GM23338 (cell line): ENCODE data around the gene TAAR6. TPM values are rescaled to one million over a fixed set of nuclear protein-coding genes. Genes with fewer than 3 reads are reported as not detected.

Experiments used
- ATAC-seq: fragments of 200-7000 bp; cut with Tn5 transposase; 3 replicates; pipeline ENCODE4 v1.9.1; 2020
- DNase-seq: peaks from one replicate; pipeline ENCODE4 v3.0.0-alpha.2; 2015; ENCODE audit warnings: low spot score
- H2AFZ ChIP-seq: fragments of 200-600 bp; sonication (generic); 2 replicates; pipeline ENCODE4 v1.8.0; 2016; ENCODE audit warnings: antibody characterized with exemption, mild to moderate bottlenecking, moderate library complexity
- H3F3A ChIP-seq: fragments of 200-600 bp; sonication (generic); replicated peaks from 2 replicates; pipeline ENCODE4 v1.8.0; 2017; ENCODE audit warnings: antibody characterized with exemption, mixed run types, low read depth
- H3K27ac ChIP-seq: fragments of 200-600 bp; sonication (generic); 2 replicates; pipeline ENCODE4 v1.6.1; 2016; ENCODE audit warnings: low read depth
- H3K27me3 ChIP-seq: fragments of 200-600 bp; sonication (generic); 2 replicates; pipeline ENCODE4 v1.8.0; 2016; ENCODE audit warnings: mild to moderate bottlenecking, mixed run types, moderate library complexity; ENCODE audit not compliant: insufficient read depth
- H3K36me3 ChIP-seq: fragments of 200-600 bp; sonication (generic); 2 replicates; pipeline ENCODE4 v1.8.0; 2016; ENCODE audit warnings: mild to moderate bottlenecking; ENCODE audit not compliant: insufficient read depth
- H3K4me1 ChIP-seq: fragments of 200-600 bp; sonication (generic); 2 replicates; pipeline ENCODE4 v1.8.0; 2016; ENCODE audit warnings: mild to moderate bottlenecking, moderate library complexity; ENCODE audit not compliant: insufficient read depth
- H3K4me2 ChIP-seq: fragments of 200-600 bp; sonication (generic); 2 replicates; pipeline ENCODE4 v1.7.1; 2017; ENCODE audit warnings: mixed run types
- H3K4me3 ChIP-seq: fragments of 200-600 bp; sonication (generic); 2 replicates; pipeline ENCODE4 v1.6.1; 2016; ENCODE audit warnings: mixed run types
- H3K79me2 ChIP-seq: fragments of 200-600 bp; sonication (generic); replicated peaks from 2 replicates; pipeline ENCODE4 v1.8.0; 2017; ENCODE audit warnings: mild to moderate bottlenecking; ENCODE audit not compliant: insufficient read depth
- H3K9me2 ChIP-seq: fragments of 200-600 bp; sonication (generic); 2 replicates; pipeline ENCODE4 v1.8.0; 2017; ENCODE audit not compliant: insufficient read depth
- H4K20me1 ChIP-seq: fragments of 200-600 bp; sonication (generic); replicated peaks from 2 replicates; pipeline ENCODE4 v1.8.0; 2017; ENCODE audit warnings: mild to moderate bottlenecking; ENCODE audit not compliant: insufficient read depth
- H3K27ac Mint-ChIP-seq: 2 replicates; pipeline ENCODE4 v1.8.0; 2020; ENCODE audit warnings: inconsistent platforms, mild to moderate bottlenecking, moderate library complexity, mixed read lengths
- H3K27me3 Mint-ChIP-seq: 3 replicates; pipeline ENCODE4 v1.8.0; 2022; ENCODE audit warnings: low read depth, mild to moderate bottlenecking, moderate library complexity, mixed read lengths, inconsistent platforms; ENCODE audit not compliant: insufficient read depth, poor library complexity
- H3K36me3 Mint-ChIP-seq: 3 replicates; pipeline ENCODE4 v1.8.0; 2021; ENCODE audit warnings: low read depth, mild to moderate bottlenecking, inconsistent platforms, moderate library complexity, mixed read lengths
- H3K4me1 Mint-ChIP-seq: 3 replicates; pipeline ENCODE4 v1.8.0; 2020; ENCODE audit warnings: mild to moderate bottlenecking, inconsistent platforms, mixed read lengths
- H3K4me3 Mint-ChIP-seq: 3 replicates; pipeline ENCODE4 v1.8.0; 2021; ENCODE audit warnings: moderate library complexity, mild to moderate bottlenecking, inconsistent platforms, mixed read lengths
- H3K9me3 Mint-ChIP-seq: 3 replicates; pipeline ENCODE4 v1.8.0; 2020; ENCODE audit warnings: moderate library complexity, mild to moderate bottlenecking, inconsistent platforms, mixed read lengths
- CREB1 ChIP-seq: fragments of 250-450 bp; sonication (Bioruptor Pico); IDR thresholded peaks from 2 replicates; pipeline ENCODE4 v1.5.0; 2020; ENCODE audit warnings: low read depth, mild to moderate bottlenecking, moderate library complexity
- EZH2 ChIP-seq: fragments of 200-600 bp; sonication (generic); IDR thresholded peaks from one replicate; pipeline ENCODE4 v1.8.0; 2017; ENCODE audit warnings: antibody characterized with exemption, mild to moderate bottlenecking, low read depth; ENCODE audit not compliant: unreplicated experiment
- EZH2phosphoT487 ChIP-seq: fragments of 200-600 bp; sonication (generic); IDR thresholded peaks from one replicate; pipeline ENCODE4 v1.8.1; 2018; ENCODE audit warnings: antibody characterized with exemption; ENCODE audit not compliant: unreplicated experiment
- JUNB ChIP-seq: IDR thresholded peaks from one replicate; pipeline ENCODE4 v1.6.1; 2016; ENCODE audit warnings: antibody characterized with exemption; ENCODE audit not compliant: unreplicated experiment
- NANOG ChIP-seq: IDR thresholded peaks from 2 replicates; pipeline ENCODE4 v1.6.1; 2016; ENCODE audit warnings: antibody characterized with exemption, borderline replicate concordance
- POLR2AphosphoS5 ChIP-seq: IDR thresholded peaks from 2 replicates; pipeline ENCODE4 v1.6.1; 2016; ENCODE audit warnings: antibody characterized with exemption, low read depth
- STAT1 ChIP-seq: IDR thresholded peaks from one replicate; pipeline ENCODE4 v1.6.1; 2016; ENCODE audit warnings: antibody characterized with exemption; ENCODE audit not compliant: unreplicated experiment
- ZNF114 ChIP-seq: fragments of 250-450 bp; sonication (Bioruptor Pico); IDR thresholded peaks from 2 replicates; pipeline ENCODE4 v1.5.0; 2020; ENCODE audit warnings: mild to moderate bottlenecking, moderate library complexity
- ZNF331 ChIP-seq: fragments of 250-450 bp; sonication (Bioruptor Pico); IDR thresholded peaks from 2 replicates; pipeline ENCODE4 v1.5.0; 2020; ENCODE audit warnings: low read depth, mild to moderate bottlenecking, moderate library complexity
- long read RNA-seq: library from polyadenylated mRNA; unstranded; transcript quantifications from one replicate; pipeline ENCODE4 v2.0.0, GENCODE V29; 2020; ENCODE audit not compliant: unreplicated experiment
- polyA plus RNA-seq: library from polyadenylated mRNA; unstranded; fragments of >200 nt; fragmentation: Nextera tagmentation; extraction: Ambion mirVana; gene quantifications from 2 replicates; pipeline ENCODE4 v1.2.1, GENCODE V29; 2016
- total RNA-seq: library from RNA; depleted of rRNA; stranded (reverse); fragments of >200 nt; shearing (Covaris generic); gene quantifications from 2 replicates; pipeline ENCODE4 v1.2.3, GENCODE V29; 2014; rRNA removed
- TF ChIP-seq, protein P1 (sequence below), 2 experiments: fragments of 200-600 bp in 1 of 2; sonication (generic) in 1 of 2; conservative IDR thresholded peaks; 2 replicates each; pipeline versions ENCODE4 v1.5.1 to v1.6.1; 2016 to 2017; ENCODE audit warnings: antibody characterized with exemption in 2 of 2, low read depth in 2 of 2, mild to moderate bottlenecking in 2 of 2, moderate library complexity in 1 of 2
- TF ChIP-seq, protein P2 (sequence below): IDR thresholded peaks from 2 replicates; pipeline ENCODE4 v1.6.1; 2016; ENCODE audit warnings: antibody characterized with exemption
- TF ChIP-seq, protein P3 (sequence below): IDR thresholded peaks from one replicate; pipeline ENCODE4 v1.6.1; 2018; ENCODE audit warnings: antibody characterized with exemption; ENCODE audit not compliant: unreplicated experiment
- TF ChIP-seq, protein P4 (sequence below): fragments of 250-450 bp; sonication (Bioruptor Pico); IDR thresholded peaks from 2 replicates; pipeline ENCODE4 v1.5.0; 2020; ENCODE audit warnings: mild to moderate bottlenecking, moderate library complexity

TAAR6 gene, protein sequence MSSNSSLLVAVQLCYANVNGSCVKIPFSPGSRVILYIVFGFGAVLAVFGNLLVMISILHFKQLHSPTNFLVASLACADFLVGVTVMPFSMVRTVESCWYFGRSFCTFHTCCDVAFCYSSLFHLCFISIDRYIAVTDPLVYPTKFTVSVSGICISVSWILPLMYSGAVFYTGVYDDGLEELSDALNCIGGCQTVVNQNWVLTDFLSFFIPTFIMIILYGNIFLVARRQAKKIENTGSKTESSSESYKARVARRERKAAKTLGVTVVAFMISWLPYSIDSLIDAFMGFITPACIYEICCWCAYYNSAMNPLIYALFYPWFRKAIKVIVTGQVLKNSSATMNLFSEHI
- total RNA-seq (not detected in 2 replicates), polyA plus RNA-seq (not detected in 2 replicates)
- long read RNA-seq: 0 reads

DNA sequence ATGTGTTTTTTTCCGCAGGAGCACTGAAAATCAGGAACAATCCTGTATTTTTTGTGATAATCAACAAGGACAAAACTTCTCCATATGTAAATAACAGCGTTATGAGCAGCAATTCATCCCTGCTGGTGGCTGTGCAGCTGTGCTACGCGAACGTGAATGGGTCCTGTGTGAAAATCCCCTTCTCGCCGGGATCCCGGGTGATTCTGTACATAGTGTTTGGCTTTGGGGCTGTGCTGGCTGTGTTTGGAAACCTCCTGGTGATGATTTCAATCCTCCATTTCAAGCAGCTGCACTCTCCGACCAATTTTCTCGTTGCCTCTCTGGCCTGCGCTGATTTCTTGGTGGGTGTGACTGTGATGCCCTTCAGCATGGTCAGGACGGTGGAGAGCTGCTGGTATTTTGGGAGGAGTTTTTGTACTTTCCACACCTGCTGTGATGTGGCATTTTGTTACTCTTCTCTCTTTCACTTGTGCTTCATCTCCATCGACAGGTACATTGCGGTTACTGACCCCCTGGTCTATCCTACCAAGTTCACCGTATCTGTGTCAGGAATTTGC, at the start of gene TAAR6:
TSS of gene TAAR6 (plus strand) at position 102 of the 557 bp plus-strand sequence. CDS start at position 102, 0 bp downstream.
- Mint-ChIP-seq H3K36me3 (no peaks in the 10 kb centered on the region), H3K9me3 (no peaks in the 10 kb centered on the region), H3K27me3 (peaks cover 3% of the 10 kb centered on the region), H3K27ac (peak within 1 kb of the TSS; percentile 77), H3K4me3 (no peak within 1 kb of the TSS), H3K4me1 (peaks cover 37% of the 10 kb centered on the region)
- ATAC-seq (peak; percentile 50), DNase-seq (peak; percentile 4)
- peaks cover 31% of the 10 kb centered on the region for H3K4me1 ChIP-seq
- no peak within 1 kb of the TSS for H3K27ac ChIP-seq
- no peaks in the 10 kb centered on the region for H3K36me3 ChIP-seq
- no peaks in the 10 kb centered on the region for H3K9me2 ChIP-seq
- H2AFZ ChIP-seq: peak within 1 kb of the TSS; percentile 23; the same call in 1 of the 2 replicates
- H3F3A ChIP-seq: no peaks in the 10 kb centered on the region
- peak within 1 kb of the TSS; percentile 29; the same call in 1 of the 2 replicates for H3K4me2 ChIP-seq
- H3K79me2 ChIP-seq: no peaks in the 10 kb centered on the region
- no peak for TF ChIP-seq EZH2
- TF ChIP-seq, protein P1, sequence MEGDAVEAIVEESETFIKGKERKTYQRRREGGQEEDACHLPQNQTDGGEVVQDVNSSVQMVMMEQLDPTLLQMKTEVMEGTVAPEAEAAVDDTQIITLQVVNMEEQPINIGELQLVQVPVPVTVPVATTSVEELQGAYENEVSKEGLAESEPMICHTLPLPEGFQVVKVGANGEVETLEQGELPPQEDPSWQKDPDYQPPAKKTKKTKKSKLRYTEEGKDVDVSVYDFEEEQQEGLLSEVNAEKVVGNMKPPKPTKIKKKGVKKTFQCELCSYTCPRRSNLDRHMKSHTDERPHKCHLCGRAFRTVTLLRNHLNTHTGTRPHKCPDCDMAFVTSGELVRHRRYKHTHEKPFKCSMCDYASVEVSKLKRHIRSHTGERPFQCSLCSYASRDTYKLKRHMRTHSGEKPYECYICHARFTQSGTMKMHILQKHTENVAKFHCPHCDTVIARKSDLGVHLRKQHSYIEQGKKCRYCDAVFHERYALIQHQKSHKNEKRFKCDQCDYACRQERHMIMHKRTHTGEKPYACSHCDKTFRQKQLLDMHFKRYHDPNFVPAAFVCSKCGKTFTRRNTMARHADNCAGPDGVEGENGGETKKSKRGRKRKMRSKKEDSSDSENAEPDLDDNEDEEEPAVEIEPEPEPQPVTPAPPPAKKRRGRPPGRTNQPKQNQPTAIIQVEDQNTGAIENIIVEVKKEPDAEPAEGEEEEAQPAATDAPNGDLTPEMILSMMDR (conservative IDR thresholded peaks at IDR 0.05; ENCODE audit: low read depth in 2 of 2): no peak
- TF ChIP-seq NANOG: no peak
- no peak for TF ChIP-seq CREB1 (CRISPR knock-in tag)
- TF ChIP-seq POLR2AphosphoS5: no peak
- TF ChIP-seq, protein P2, sequence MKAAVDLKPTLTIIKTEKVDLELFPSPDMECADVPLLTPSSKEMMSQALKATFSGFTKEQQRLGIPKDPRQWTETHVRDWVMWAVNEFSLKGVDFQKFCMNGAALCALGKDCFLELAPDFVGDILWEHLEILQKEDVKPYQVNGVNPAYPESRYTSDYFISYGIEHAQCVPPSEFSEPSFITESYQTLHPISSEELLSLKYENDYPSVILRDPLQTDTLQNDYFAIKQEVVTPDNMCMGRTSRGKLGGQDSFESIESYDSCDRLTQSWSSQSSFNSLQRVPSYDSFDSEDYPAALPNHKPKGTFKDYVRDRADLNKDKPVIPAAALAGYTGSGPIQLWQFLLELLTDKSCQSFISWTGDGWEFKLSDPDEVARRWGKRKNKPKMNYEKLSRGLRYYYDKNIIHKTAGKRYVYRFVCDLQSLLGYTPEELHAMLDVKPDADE: no peak
- TF ChIP-seq, protein P3, sequence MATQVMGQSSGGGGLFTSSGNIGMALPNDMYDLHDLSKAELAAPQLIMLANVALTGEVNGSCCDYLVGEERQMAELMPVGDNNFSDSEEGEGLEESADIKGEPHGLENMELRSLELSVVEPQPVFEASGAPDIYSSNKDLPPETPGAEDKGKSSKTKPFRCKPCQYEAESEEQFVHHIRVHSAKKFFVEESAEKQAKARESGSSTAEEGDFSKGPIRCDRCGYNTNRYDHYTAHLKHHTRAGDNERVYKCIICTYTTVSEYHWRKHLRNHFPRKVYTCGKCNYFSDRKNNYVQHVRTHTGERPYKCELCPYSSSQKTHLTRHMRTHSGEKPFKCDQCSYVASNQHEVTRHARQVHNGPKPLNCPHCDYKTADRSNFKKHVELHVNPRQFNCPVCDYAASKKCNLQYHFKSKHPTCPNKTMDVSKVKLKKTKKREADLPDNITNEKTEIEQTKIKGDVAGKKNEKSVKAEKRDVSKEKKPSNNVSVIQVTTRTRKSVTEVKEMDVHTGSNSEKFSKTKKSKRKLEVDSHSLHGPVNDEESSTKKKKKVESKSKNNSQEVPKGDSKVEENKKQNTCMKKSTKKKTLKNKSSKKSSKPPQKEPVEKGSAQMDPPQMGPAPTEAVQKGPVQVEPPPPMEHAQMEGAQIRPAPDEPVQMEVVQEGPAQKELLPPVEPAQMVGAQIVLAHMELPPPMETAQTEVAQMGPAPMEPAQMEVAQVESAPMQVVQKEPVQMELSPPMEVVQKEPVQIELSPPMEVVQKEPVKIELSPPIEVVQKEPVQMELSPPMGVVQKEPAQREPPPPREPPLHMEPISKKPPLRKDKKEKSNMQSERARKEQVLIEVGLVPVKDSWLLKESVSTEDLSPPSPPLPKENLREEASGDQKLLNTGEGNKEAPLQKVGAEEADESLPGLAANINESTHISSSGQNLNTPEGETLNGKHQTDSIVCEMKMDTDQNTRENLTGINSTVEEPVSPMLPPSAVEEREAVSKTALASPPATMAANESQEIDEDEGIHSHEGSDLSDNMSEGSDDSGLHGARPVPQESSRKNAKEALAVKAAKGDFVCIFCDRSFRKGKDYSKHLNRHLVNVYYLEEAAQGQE: no peak
- TF ChIP-seq, protein P4, sequence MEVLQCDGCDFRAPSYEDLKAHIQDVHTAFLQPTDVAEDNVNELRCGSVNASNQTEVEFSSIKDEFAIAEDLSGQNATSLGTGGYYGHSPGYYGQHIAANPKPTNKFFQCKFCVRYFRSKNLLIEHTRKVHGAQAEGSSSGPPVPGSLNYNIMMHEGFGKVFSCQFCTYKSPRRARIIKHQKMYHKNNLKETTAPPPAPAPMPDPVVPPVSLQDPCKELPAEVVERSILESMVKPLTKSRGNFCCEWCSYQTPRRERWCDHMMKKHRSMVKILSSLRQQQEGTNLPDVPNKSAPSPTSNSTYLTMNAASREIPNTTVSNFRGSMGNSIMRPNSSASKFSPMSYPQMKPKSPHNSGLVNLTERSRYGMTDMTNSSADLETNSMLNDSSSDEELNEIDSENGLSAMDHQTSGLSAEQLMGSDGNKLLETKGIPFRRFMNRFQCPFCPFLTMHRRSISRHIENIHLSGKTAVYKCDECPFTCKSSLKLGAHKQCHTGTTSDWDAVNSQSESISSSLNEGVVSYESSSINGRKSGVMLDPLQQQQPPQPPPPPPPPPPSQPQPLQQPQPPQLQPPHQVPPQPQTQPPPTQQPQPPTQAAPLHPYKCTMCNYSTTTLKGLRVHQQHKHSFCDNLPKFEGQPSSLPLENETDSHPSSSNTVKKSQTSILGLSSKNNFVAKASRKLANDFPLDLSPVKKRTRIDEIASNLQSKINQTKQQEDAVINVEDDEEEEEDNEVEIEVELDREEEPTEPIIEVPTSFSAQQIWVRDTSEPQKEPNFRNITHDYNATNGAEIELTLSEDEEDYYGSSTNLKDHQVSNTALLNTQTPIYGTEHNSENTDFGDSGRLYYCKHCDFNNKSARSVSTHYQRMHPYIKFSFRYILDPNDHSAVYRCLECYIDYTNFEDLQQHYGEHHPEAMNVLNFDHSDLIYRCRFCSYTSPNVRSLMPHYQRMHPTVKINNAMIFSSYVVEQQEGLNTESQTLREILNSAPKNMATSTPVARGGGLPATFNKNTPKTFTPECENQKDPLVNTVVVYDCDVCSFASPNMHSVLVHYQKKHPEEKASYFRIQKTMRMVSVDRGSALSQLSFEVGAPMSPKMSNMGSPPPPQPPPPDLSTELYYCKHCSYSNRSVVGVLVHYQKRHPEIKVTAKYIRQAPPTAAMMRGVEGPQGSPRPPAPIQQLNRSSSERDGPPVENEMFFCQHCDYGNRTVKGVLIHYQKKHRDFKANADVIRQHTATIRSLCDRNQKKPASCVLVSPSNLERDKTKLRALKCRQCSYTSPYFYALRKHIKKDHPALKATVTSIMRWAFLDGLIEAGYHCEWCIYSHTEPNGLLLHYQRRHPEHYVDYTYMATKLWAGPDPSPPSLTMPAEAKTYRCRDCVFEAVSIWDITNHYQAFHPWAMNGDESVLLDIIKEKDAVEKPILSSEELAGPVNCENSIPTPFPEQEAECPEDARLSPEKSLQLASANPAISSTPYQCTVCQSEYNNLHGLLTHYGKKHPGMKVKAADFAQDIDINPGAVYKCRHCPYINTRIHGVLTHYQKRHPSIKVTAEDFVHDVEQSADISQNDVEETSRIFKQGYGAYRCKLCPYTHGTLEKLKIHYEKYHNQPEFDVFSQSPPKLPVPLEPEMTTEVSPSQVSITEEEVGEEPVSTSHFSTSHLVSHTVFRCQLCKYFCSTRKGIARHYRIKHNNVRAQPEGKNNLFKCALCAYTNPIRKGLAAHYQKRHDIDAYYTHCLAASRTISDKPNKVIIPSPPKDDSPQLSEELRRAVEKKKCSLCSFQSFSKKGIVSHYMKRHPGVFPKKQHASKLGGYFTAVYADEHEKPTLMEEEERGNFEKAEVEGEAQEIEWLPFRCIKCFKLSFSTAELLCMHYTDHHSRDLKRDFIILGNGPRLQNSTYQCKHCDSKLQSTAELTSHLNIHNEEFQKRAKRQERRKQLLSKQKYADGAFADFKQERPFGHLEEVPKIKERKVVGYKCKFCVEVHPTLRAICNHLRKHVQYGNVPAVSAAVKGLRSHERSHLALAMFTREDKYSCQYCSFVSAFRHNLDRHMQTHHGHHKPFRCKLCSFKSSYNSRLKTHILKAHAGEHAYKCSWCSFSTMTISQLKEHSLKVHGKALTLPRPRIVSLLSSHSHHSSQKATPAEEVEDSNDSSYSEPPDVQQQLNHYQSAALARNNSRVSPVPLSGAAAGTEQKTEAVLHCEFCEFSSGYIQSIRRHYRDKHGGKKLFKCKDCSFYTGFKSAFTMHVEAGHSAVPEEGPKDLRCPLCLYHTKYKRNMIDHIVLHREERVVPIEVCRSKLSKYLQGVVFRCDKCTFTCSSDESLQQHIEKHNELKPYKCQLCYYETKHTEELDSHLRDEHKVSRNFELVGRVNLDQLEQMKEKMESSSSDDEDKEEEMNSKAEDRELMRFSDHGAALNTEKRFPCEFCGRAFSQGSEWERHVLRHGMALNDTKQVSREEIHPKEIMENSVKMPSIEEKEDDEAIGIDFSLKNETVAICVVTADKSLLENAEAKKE (CRISPR knock-in tag): no peak
- TF ChIP-seq STAT1: no peak
- no peak for TF ChIP-seq ZNF114 (CRISPR knock-in tag)
- no peak for TF ChIP-seq ZNF331 (CRISPR knock-in tag)
- TF ChIP-seq EZH2phosphoT487: no peak
- no peak for TF ChIP-seq JUNB
- no peaks in the 10 kb centered on the region for H4K20me1 ChIP-seq
- H3K4me3 ChIP-seq: no peak within 1 kb of the TSS
- no peaks in the 10 kb centered on the region for H3K27me3 ChIP-seq
